Retinal pigment epithelial cell (primary cell): ENCODE data around the gene PTGDR2.

ENCODE experiments used
- DNase-seq: peaks from one replicate; pipeline ENCODE4 v3.0.0-alpha.2; 2010; ENCODE audit warnings: low read depth
- H3K4me3 ChIP-seq: 2 replicates; pipeline ENCODE4 v1.5.1; 2011; ENCODE audit warnings: mild to moderate bottlenecking, low read length, control low read depth, moderate library complexity
- TF ChIP-seq, protein P1 (sequence below): conservative IDR thresholded peaks from 2 replicates; pipeline ENCODE4 v1.5.1; 2011; ENCODE audit warnings: low read depth, low read length, control low read depth, inconsistent platforms

PTGDR2 gene

GRCh38 chr11:60836866-60837515, 18.8 kb downstream of the PTGDR2 start:
- no peak for DNase-seq
- TF ChIP-seq, protein P1, sequence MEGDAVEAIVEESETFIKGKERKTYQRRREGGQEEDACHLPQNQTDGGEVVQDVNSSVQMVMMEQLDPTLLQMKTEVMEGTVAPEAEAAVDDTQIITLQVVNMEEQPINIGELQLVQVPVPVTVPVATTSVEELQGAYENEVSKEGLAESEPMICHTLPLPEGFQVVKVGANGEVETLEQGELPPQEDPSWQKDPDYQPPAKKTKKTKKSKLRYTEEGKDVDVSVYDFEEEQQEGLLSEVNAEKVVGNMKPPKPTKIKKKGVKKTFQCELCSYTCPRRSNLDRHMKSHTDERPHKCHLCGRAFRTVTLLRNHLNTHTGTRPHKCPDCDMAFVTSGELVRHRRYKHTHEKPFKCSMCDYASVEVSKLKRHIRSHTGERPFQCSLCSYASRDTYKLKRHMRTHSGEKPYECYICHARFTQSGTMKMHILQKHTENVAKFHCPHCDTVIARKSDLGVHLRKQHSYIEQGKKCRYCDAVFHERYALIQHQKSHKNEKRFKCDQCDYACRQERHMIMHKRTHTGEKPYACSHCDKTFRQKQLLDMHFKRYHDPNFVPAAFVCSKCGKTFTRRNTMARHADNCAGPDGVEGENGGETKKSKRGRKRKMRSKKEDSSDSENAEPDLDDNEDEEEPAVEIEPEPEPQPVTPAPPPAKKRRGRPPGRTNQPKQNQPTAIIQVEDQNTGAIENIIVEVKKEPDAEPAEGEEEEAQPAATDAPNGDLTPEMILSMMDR: no peak
- no peak overlapping the region for H3K4me3 ChIP-seq

DNA sequence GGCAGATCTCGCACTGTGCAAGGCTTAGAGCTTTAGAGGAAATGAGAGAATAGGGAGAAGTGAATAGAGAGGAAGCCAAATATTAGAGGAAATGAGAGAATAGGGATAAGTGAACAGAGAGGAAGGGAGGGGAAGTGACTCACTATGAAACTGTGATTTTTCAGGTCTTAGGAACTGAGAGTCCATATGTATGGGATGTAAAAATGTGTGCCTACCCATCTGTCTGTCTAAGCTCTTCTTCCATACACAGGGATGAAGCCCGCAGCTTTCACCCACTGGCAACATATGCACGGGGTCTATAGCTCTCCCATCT, 20.3 kb downstream of the PTGDR2 start:
- no peak overlapping the region for H3K4me3 ChIP-seq
- no peak for DNase-seq

DNA sequence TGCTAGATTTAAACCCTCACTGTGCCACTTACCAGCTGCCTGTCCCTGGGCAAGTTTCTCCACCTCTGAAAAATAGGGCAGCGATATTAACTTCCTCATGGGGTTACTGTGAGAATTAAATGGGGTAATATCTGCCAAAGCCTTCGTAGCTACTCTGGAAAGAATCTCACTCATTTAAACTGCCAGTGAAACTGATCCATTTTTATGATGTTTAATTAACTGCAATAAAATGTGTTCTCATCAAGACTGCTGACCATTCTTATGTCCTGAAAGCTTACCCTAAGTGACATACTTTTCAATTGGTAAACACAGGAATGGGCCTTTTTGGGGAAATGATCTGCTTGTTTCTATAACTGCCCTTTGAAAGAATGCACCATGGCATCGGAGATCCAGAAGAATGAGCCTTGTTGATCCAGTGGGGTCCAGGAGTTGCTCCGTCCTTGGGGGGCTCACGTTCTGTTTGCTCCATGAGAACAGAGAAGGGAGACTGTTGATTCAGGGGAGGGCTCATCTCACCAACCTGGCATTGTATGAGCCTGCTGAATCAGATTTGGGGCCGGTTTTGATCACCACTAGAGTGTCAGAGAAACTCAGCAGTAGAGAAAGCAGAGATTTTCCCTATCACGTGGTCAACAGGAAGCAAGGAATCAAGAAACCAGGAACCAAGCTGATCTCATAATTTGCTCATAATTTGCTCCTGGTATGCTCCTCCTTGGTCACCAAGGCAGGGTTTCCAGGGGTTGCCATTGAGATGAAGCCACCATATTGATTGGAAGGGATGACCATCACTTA, 20.8 kb downstream of the PTGDR2 start:
- TF ChIP-seq, protein P1: no peak
- H3K4me3 ChIP-seq: no peak overlapping the region
- DNase-seq: no peak

More for the DNA sequence above, 20.3 kb downstream of the PTGDR2 start:
- TF ChIP-seq, protein P1: no peak

DNA sequence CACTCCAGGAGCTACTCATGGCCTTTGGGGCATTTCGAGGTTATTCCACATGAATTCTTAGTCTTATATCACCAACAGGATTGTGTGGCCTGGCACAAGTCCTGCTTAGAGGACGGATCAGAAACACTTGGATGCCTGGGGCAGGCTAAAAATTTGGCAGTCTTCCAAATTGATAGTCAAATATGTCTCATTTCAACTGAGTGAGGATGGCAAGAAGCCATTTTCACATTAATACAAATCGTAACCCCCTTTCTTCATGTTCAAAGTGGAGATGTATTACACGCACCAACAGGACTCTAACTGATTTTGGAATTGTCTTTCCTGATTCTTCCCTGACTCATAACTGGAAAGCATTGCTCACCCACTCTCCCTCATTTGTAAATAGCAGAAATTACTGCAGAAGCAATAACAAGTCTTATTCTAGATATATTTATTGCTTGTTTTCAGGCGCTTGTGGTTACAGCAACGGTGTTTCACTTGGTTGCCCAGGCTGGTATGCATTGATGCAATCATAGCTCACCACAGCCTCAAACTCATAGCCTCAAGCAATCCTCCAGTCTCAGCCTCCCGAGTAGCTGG, 24.2 kb downstream of the PTGDR2 start:
- TF ChIP-seq, protein P1: no peak
- DNase-seq: no peak
- no peak overlapping the region for H3K4me3 ChIP-seq

DNA sequence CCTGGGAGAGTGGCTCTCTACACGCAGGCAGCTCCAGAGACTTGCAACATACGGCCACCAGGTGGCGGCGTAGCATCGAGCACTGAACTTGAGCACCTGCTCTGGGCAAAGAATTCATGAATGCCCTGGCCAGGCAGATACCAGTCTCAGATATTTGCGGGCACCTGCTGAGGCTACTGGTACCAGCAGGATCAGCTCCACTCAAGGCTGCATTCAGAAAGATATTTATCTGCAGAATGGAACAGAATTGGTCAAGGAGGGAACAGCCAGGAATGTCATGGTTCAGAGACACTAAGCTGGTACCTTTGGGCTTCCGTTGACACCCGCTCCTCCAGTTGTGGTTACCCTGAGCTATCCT, 24.6 kb downstream of the PTGDR2 start:
- no peak overlapping the region for H3K4me3 ChIP-seq
- no peak for DNase-seq
- TF ChIP-seq, protein P1: peak; percentile 96

GRCh38 chr11:60830478-60831142, 25.1 kb downstream of the PTGDR2 start:
- no peak overlapping the region for H3K4me3 ChIP-seq
- TF ChIP-seq, protein P1: no peak
- DNase-seq: no peak
